ENCODE measurements around the gene CTSO. TPM values are rescaled to one million over a fixed set of nuclear protein-coding genes. Genes with fewer than 3 reads are reported as not detected.

CTSO gene
- total and polyA plus RNA-seq, 4 donors, result 20.7 to 36.7 (median 24.5) TPM

GRCh38 chr4:155908187-155909139, 45.2 kb downstream of the CTSO start:
- peaks cover 0 to 31% (median 20%) of the 10 kb centered on the region in 4 donors for H3K36me3 ChIP-seq (ENCODE audit: control insufficient read depth in 4 of 4, insufficient read depth in 3 of 4, low read depth in 1 of 4, low read length in 3 of 4)
- DNase-seq (ENCODE audit: low spot score), result no peak
- peak overlapping the region; percentile 0 to 30 (median 2) for H3K4me3 ChIP-seq (ENCODE audit: low read depth in 1 of 3, low read length in 3 of 3)
- H3K27ac ChIP-seq (ENCODE audit: low read depth in 1 of 2, low read length in 2 of 2), result peak overlapping the region; percentile 72 to 76
- TF ChIP-seq RXRA (IDR thresholded peaks at IDR 0.05) (peak; percentile 63 to 72), YY1 (IDR thresholded peaks at IDR 0.05) (peak; percentile 37), ATF3 (IDR thresholded peaks at IDR 0.05) (no peak), TAF1 (conservative IDR thresholded peaks at IDR 0.05) (no peak), EGR1 (IDR thresholded peaks at IDR 0.05; ENCODE audit: low read depth in 2 of 2) (no peak), HNF4A (conservative IDR thresholded peaks at IDR 0.05) (peak; percentile 26 to 64), NR2F2 (IDR thresholded peaks at IDR 0.05) (no peak), SP1 (IDR thresholded peaks at IDR 0.05) (peak; percentile 15), JUND (IDR thresholded peaks at IDR 0.05) (no peak), GABPA (IDR thresholded peaks at IDR 0.05 in 1 of 2, conservative IDR thresholded peaks at IDR 0.05 in 1 of 2) (peak in 1 of 2 donors; percentile 23), HNF4G (IDR thresholded peaks at IDR 0.05) (no peak), RAD21 (IDR thresholded peaks at IDR 0.05) (no peak), FOXA1 (IDR thresholded peaks at IDR 0.05) (no peak), CTCF (IDR thresholded peaks at IDR 0.05; ENCODE audit: low read depth, low read length, missing input control) (no peak), FOXA2 (IDR thresholded peaks at IDR 0.05) (no peak)
- TF ChIP-seq, protein P1, sequence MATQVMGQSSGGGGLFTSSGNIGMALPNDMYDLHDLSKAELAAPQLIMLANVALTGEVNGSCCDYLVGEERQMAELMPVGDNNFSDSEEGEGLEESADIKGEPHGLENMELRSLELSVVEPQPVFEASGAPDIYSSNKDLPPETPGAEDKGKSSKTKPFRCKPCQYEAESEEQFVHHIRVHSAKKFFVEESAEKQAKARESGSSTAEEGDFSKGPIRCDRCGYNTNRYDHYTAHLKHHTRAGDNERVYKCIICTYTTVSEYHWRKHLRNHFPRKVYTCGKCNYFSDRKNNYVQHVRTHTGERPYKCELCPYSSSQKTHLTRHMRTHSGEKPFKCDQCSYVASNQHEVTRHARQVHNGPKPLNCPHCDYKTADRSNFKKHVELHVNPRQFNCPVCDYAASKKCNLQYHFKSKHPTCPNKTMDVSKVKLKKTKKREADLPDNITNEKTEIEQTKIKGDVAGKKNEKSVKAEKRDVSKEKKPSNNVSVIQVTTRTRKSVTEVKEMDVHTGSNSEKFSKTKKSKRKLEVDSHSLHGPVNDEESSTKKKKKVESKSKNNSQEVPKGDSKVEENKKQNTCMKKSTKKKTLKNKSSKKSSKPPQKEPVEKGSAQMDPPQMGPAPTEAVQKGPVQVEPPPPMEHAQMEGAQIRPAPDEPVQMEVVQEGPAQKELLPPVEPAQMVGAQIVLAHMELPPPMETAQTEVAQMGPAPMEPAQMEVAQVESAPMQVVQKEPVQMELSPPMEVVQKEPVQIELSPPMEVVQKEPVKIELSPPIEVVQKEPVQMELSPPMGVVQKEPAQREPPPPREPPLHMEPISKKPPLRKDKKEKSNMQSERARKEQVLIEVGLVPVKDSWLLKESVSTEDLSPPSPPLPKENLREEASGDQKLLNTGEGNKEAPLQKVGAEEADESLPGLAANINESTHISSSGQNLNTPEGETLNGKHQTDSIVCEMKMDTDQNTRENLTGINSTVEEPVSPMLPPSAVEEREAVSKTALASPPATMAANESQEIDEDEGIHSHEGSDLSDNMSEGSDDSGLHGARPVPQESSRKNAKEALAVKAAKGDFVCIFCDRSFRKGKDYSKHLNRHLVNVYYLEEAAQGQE (IDR thresholded peaks at IDR 0.05), result peak; percentile 27
- TF ChIP-seq, protein P2, sequence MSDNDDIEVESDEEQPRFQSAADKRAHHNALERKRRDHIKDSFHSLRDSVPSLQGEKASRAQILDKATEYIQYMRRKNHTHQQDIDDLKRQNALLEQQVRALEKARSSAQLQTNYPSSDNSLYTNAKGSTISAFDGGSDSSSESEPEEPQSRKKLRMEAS (IDR thresholded peaks at IDR 0.05), result peak; percentile 58
- TF ChIP-seq, protein P3, sequence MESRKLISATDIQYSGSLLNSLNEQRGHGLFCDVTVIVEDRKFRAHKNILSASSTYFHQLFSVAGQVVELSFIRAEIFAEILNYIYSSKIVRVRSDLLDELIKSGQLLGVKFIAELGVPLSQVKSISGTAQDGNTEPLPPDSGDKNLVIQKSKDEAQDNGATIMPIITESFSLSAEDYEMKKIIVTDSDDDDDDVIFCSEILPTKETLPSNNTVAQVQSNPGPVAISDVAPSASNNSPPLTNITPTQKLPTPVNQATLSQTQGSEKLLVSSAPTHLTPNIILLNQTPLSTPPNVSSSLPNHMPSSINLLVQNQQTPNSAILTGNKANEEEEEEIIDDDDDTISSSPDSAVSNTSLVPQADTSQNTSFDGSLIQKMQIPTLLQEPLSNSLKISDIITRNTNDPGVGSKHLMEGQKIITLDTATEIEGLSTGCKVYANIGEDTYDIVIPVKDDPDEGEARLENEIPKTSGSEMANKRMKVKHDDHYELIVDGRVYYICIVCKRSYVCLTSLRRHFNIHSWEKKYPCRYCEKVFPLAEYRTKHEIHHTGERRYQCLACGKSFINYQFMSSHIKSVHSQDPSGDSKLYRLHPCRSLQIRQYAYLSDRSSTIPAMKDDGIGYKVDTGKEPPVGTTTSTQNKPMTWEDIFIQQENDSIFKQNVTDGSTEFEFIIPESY (IDR thresholded peaks at IDR 0.05), result peak; percentile 24
- H3K4me1 ChIP-seq (ENCODE audit: control insufficient read depth in 4 of 4, insufficient read depth in 4 of 4, low read length in 3 of 4), result peaks cover 0 to 53% (median 7%) of the 10 kb centered on the region in 4 donors
- peak overlapping the region in 1 of 2 donors; percentile 34 for H3K9ac ChIP-seq (ENCODE audit: low read depth in 1 of 2, low read length in 2 of 2)
- H3K9me3 ChIP-seq (ENCODE audit: control insufficient read depth in 4 of 4, low read length in 3 of 4), result no peaks in the 10 kb centered on the region
- 34% methylated on average over 4 of the region's 4 CpGs for WGBS
- no peaks in the 10 kb centered on the region for H3K27me3 ChIP-seq (ENCODE audit: control insufficient read depth in 4 of 4, insufficient read depth in 4 of 4, low read length in 3 of 4)
